Measurements from ENCODE around the gene NDUFAF7.
"Not testable (repeated sequence)": the region's sequence is repeated elsewhere in the genome, so short reads cannot be mapped to it uniquely, and the experiment has no call there.

The NDUFAF7 gene

DNA sequence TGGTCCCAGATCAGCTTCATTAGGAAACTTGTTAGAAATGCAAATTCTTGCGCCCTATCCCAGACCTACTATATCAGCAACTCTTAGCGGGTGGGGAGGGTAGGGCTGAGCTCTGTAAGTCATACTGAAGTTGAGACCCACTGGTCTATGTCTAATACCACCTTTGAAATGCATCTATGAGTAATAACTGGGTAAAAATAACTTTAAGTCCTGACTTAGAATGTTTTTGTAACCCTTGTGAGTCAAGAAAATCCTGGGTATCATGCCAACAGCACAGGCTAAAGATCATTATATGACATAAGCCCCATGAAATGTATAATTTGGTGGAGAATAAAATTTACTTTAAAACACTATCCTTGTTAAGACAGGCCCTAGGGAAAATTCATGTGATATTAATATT, 51.7 kb downstream of the NDUFAF7 start:
- no peak for FAIRE-seq

DNA sequence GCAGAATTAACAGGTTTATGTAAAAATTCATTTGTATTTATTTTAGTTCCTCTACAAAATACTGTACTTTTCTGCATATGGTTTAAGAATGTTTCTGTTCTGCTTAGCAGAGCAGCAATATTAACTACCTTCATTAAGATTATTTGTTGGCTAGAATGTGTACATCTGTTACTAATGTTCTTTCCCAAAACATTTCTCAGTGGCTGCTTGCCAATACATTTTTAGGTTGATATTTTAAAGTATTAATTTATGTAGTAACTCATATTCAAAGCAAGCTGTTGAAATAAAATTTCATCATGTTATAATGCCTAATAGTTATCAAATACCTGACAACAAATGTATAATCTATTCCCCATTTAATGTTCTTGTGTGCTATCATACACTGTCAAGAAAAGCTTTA, 52.9 kb downstream of the NDUFAF7 start:
- FAIRE-seq, result no peak

DNA sequence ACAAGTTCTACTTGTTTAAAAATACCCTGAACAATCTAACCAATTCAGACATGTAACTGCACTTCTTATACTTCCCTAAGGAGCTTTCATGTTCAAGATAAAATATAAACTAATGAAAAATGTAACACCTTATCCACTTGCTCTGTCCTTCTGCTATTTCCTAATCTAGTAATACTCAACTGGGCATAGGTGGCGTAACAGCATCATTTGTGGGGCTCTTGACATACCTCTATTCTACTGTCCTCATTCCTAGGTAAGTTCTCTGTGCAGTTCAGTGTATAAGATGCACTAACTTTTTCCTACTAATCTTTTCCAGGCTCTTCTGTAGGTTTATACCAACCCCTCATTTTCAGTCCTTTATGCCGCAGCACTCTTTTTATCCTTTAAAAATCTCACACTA, 56.5 kb downstream of the NDUFAF7 start:
- FAIRE-seq, result no peak

DNA sequence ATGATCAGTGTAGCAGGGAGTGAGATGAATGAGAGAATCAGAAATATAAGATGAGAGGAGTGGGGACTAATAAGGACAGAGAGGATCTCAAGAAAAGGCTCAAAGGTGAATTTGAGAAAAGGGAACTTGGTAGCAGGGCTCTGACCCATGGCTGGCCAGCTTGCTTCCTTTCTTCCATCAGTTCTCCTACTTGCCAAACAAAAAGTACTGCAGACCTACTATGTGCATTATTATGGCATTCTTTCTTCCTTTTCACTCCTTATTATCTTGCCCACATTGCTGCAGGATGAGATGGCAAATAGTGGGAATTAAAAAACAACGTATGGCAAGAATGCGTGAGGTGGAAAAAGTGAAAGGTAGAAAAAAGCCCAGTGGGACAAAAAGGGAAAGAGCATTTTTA, 60.2 kb downstream of the NDUFAF7 start:
- FAIRE-seq, result no peak

DNA sequence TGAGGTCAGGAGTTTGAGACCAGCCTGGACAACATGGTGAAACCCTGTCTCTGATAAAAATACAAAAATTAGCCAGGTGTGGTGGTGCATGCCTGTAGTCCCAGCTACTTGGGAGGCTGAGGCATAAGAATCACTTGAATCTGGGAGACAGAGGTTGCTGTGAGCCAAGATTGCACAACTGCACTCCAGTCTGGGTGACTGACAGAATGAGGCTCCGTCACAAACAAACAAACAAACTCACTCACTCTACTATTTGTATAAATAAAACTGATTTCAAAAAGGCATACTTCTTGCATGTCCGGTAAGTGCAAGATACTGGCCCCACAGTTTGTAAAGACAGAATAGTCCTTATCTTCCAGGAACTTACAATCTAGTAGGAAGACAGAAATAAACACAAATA, 63.4 kb downstream of the NDUFAF7 start:
- FAIRE-seq, result not testable (repeated sequence)

DNA sequence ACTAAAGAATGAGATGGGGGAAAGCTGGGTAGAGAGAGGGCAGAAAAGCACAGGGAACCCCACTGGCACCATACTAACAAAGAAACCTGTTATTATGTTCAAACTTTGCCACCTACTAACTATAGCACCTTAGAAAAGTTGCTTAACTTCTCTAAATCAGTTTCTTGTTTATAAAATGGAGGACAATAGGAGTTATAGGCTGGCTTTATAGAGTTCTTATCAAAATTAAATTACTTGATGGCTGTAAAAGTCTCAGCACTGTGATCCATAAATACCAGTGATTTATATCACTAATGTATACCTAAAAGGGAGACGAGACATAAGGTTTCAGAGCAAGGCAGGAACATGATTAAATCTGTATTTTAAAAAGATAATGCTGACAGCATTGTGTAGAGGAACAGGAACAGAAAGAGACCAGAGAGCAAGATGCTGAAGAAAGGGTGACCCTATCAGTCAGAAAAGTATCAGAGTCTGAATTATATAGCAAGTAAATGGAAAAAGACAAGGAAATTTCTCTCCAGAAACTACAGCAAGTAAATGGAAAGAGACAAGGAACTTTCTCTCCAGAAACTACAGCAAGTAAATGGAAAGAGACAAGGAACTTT, 64.1 kb downstream of the NDUFAF7 start:
- no peak for FAIRE-seq

DNA sequence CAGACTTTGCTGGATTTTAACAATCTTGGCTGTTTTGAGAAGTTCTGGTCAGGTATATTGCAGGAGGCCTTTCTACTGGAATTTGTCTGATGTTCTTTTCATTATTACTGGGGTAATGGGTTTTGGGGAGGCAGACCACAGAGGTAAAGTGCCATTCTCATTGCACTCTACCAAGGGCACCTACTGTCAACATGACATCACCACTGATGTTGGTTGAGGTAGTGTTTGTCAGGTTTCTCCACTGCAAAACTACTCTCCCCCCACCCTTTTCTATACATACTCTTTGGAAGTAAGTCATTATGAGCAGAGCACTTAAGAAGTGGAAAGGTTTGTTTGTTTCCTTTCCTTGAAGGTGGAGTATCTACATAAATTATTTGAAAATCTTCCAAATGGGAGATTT, 66.2 kb downstream of the NDUFAF7 start:
- no peak for FAIRE-seq
